ENCODE data around the gene CPT1B. TPM values are rescaled to one million over a fixed set of nuclear protein-coding genes. Genes with fewer than 3 reads are reported as not detected.

Gene CPT1B
- total and polyA plus RNA-seq, 2 of the 8 experiments (the other 6 are each of a cell fraction or from before 2014, with no cell fraction given) = 34.2 to 36.2 TPM

DNA sequence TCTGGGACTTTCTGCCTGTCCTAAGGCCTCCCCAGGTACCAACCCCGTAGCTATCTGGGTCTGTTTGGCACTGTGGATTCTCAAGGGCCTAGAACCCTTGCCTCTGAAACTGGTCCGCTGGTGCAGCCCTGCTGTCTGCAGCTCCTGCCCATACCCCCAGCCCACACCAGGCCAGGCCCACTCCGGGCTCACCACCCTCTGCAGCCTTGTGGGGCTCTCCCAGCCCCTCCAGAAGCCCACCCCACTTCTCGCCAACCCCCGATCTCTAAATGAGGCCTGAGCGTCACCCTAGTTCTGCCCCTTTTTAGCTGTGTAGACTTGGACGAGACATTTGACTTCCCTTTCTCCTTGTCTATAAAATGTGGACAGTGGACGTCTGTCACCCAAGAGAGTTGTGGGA lies 27.8 kb downstream of the CPT1B start:
- no peak overlapping the region for H2BK12ac ChIP-seq (ENCODE audit: low read depth, low read length)
- H4K20me1 ChIP-seq (replicated peaks in 1 of 2; ENCODE audit: control insufficient read depth in 1 of 2, insufficient read depth in 2 of 2, low read length in 2 of 2) = no peaks in the 10 kb centered on the region
- DNase-seq (ENCODE audit: low read depth in 1 of 2, low spot score in 2 of 2) = no peak
- no peaks in the 10 kb centered on the region for H3K79me1 ChIP-seq (ENCODE audit: low read depth, low read length)
- H3K4me3 ChIP-seq (ENCODE audit: extremely low read depth in 1 of 4, insufficient read depth in 2 of 4, low read depth in 3 of 4, low read length in 4 of 4) = no peak overlapping the region
- H3K79me2 ChIP-seq (ENCODE audit: control insufficient read depth in 1 of 2, insufficient read depth in 2 of 2, low read length in 2 of 2) = no peaks in the 10 kb centered on the region
- no peak overlapping the region for H2BK20ac ChIP-seq (ENCODE audit: low read length)
- H2BK5ac ChIP-seq (ENCODE audit: low read depth, low read length) = no peak overlapping the region
- H2AFZ ChIP-seq (ENCODE audit: low read length) = no peak overlapping the region
- CTCF ChIA-PET (ENCODE audit: partially characterized antibody) = interaction anchor here (0.9 to 2.2 kb wide), 6 partner anchors 13 to 150 kb away, joined by 3 to 12 read pairs (median 3); partner anchors contain the start of gene SYCE3
- POLR2A ChIA-PET (ENCODE audit: partially characterized antibody) = interaction anchor here (1.0 to 1.2 kb wide), 2 partner anchors 25 to 37 kb away, joined by 3 to 4 read pairs; partner anchors contain the start of gene SCO2
- no peak overlapping the region for H2AK5ac ChIP-seq (ENCODE audit: low read depth, low read length)
- H3K27ac ChIP-seq (ENCODE audit: low read depth, low read length) = no peak overlapping the region
- no peak overlapping the region for H2BK120ac ChIP-seq (replicated peaks; ENCODE audit: low read depth, low read length)
- no peaks in the 10 kb centered on the region for H3K23me2 ChIP-seq (ENCODE audit: low read depth, low read length)
- WGBS, 2 experiments (ENCODE audit: extremely low coverage in 1 of 2, insufficient coverage in 1 of 2, insufficient read length in 1 of 2, insufficient replicate concordance in 2 of 2, low coverage in 1 of 2, low lambda C conversion rate in 2 of 2, missing lambda C conversion rate in 1 of 2) = 86% methylated on average over 8 of the region's 8 CpGs; no CpG with 5 or more reads in 1 of the 2 experiments
- H3K27me3 ChIP-seq (replicated peaks in 1 of 4; ENCODE audit: control insufficient read depth in 3 of 4, extremely low read depth in 1 of 4, insufficient read depth in 3 of 4, low read length in 3 of 4) = peaks cover 0 to 3% (median under 1%) of the 10 kb centered on the region in 4 experiments; a peak in 3 of 7 replicates
- H4K91ac ChIP-seq (replicated peaks; ENCODE audit: insufficient read length, low read length) = no peak overlapping the region
- H2BK15ac ChIP-seq (ENCODE audit: low read length) = no peak overlapping the region
- H4K5ac ChIP-seq (ENCODE audit: insufficient read length, low read depth, low read length) = no peak overlapping the region
- no peaks in the 10 kb centered on the region for H3K9me3 ChIP-seq (ENCODE audit: insufficient read depth in 2 of 2, low read depth in 1 of 2, low read length in 1 of 2)
- no peak for TF ChIP-seq MAFK (IDR thresholded peaks at IDR 0.05; ENCODE audit: low read depth, low read length)
- H3K23ac ChIP-seq (ENCODE audit: insufficient read length) = no peak overlapping the region
- no peak overlapping the region for H3K4me2 ChIP-seq (ENCODE audit: insufficient read depth in 1 of 2, low read depth in 2 of 2, low read length in 2 of 2)
- no peak overlapping the region for H3K14ac ChIP-seq (ENCODE audit: insufficient read length)
- H3K4me1 ChIP-seq (replicated peaks in 1 of 4; ENCODE audit: control insufficient read depth in 3 of 4, insufficient read depth in 4 of 4, low read length in 3 of 4) = peaks cover 0 to 5% (median 1%) of the 10 kb centered on the region in 4 experiments; a peak in 2 of 7 replicates
- H3K9ac ChIP-seq (replicated peaks in 1 of 4; ENCODE audit: extremely low read depth in 1 of 4, low read depth in 3 of 4, low read length in 3 of 4) = 0 out of 7 replicates have a peak overlapping the region, but pooled peaks of 1 of the 4 experiments have one; percentile 32
- H3K4ac ChIP-seq (replicated peaks; ENCODE audit: insufficient read length, low read depth, low read length) = no peak overlapping the region
- H3K18ac ChIP-seq (ENCODE audit: extremely low read depth, low read length) = no peak overlapping the region
- H3K56ac ChIP-seq (replicated peaks; ENCODE audit: insufficient read length, low read depth, low read length) = no peak overlapping the region
- no peak overlapping the region for H4K8ac ChIP-seq (ENCODE audit: extremely low read depth, insufficient read depth, low read length)
- no peaks in the 10 kb centered on the region for H3K36me3 ChIP-seq (ENCODE audit: control insufficient read depth in 2 of 4, insufficient read depth in 4 of 4, low read length in 3 of 4)
- FAIRE-seq = no peak
